Right lobe of liver (tissue), 4 donors: Measurements from ENCODE around the gene PRKCA.

Source experiments
- POLR2A ChIP-seq: fragments of 450-650 bp; IDR thresholded peaks from one replicate; pipeline ENCODE4 v1.6.1; 2017; ENCODE audit warnings: antibody characterized with exemption, mild to moderate bottlenecking
- TF ChIP-seq, protein P1 (sequence below), 4 donors: fragments of 200-600 bp in 3 of 4; fragments of 450-650 bp in 1 of 4; IDR thresholded peaks; one replicate each; pipeline versions ENCODE4 v1.5.1 to v1.8.0; 2016 to 2022; ENCODE audit warnings: antibody characterized with exemption in 4 of 4, mild to moderate bottlenecking in 2 of 4
- donor health status: DM: no; HTN: no; CAD: no.
- donor health status: DM: no; HTN: no; CAD: no.
- donor health status: DM: no; HTN: yes; CAD: no.

DNA sequence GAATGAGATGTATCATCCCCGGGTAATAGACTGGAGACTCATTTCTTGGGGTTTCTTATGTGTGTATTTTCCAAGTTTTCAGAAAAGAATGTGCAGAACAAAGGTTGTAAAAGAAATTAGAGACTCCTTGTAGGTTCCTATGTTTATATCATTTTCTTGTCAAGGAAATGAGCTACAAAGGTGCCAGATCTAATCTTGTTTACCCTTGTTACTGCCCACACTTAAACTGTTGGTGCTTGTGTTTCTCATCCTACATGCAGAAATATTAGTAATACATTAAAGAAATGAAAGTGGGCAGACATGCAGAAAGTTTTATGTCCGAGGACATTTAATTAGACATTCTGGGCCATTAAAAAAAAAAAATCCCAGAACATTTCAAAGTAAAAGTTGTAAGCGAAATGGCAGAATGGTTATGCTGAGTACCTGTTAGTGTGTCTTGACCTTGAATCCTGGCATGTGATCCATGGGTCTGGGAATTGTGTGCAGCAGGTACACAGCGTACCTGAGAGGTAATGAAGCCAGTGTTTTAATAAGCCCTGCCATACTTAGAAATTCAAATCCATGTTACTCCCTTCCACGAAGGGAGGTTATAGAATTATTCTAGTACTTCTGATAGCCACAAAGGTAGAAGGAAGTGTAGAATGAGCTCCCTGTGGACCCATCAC lies 469.9 kb downstream of the PRKCA start:
- TF ChIP-seq, protein P1, sequence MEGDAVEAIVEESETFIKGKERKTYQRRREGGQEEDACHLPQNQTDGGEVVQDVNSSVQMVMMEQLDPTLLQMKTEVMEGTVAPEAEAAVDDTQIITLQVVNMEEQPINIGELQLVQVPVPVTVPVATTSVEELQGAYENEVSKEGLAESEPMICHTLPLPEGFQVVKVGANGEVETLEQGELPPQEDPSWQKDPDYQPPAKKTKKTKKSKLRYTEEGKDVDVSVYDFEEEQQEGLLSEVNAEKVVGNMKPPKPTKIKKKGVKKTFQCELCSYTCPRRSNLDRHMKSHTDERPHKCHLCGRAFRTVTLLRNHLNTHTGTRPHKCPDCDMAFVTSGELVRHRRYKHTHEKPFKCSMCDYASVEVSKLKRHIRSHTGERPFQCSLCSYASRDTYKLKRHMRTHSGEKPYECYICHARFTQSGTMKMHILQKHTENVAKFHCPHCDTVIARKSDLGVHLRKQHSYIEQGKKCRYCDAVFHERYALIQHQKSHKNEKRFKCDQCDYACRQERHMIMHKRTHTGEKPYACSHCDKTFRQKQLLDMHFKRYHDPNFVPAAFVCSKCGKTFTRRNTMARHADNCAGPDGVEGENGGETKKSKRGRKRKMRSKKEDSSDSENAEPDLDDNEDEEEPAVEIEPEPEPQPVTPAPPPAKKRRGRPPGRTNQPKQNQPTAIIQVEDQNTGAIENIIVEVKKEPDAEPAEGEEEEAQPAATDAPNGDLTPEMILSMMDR (IDR thresholded peaks at IDR 0.05) = no peak
- TF ChIP-seq POLR2A = no peak
